ENCODE data around the gene GAMT. TPM values are rescaled to one million over a fixed set of nuclear protein-coding genes. Genes with fewer than 3 reads are reported as not detected.

GAMT gene
- total and polyA plus RNA-seq, 2 donors (not counting 3 experiments of a cell fraction or from before 2014, with no cell fraction given): 22.1 to 36.9 TPM

DNA sequence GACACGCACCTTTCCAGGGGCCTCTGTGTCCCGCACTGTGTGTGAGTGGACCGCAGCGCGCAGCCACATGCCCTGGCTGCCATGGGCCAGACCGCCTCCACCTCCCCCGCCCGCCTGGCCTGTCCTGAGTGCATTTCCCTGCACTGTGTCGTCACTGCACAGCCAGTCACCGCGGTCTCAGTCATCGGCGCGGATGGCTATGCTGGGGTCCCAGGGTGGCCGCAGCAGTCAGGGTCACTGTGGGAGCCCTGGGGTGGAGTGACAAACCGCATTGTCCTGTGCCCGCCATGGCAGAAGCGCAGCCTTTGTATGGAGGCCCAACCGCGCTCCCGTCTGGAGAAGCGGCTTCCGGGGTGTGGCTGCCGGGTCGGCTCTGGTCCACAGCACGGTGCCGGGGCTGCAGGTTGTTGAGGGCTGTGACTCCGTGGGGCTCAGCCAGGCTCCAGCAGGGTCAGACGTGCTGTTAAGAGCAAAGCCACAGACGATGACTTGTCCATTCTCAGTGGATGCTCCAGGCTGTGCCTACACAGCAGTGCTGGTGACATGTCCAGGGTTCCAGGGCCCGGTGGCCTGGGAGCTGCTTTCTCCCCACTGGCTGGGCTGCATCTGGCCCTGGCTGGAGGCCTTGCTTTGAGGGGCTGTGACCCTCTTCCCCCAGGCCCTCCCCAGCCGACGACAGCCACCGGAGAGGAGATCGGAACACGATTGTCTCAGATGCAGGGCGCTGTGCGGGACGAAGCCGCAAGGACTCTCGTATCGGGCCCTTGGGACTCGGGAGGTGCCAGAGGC lies 24.0 kb downstream of the GAMT start:
- intact Hi-C loops (cut with micrococcal nuclease): no loop called here
- no peak overlapping the region for H2AFZ ChIP-seq (ENCODE audit: low read depth, low read length)

More for the DNA sequence above, 24.0 kb downstream of the GAMT start:
- Histone ChIP-seq H3K4me2 (ENCODE audit: insufficient read depth, low read length) (no peak overlapping the region), H3K9ac (replicated peaks; ENCODE audit: extremely low read depth, insufficient read depth, low read length) (no peak overlapping the region), H3K36me3 (ENCODE audit: control insufficient read depth in 2 of 2, extremely low read depth in 1 of 2, insufficient read depth in 2 of 2, low read length in 2 of 2) (peaks cover 0 to 21% of the 10 kb centered on the region in 2 experiments), H3K27ac (ENCODE audit: insufficient read depth, low read depth, low read length) (no peak overlapping the region), H3K9me1 (replicated peaks; ENCODE audit: control insufficient read depth, extremely low read depth, insufficient read depth, low read length) (no peaks in the 10 kb centered on the region), H3K4me1 (ENCODE audit: control insufficient read depth, extremely low read depth, insufficient read depth, low read length) (no peaks in the 10 kb centered on the region), H4K20me1 (replicated peaks; ENCODE audit: control insufficient read depth, extremely low read depth, insufficient read depth, low read length) (no peaks in the 10 kb centered on the region), H3K27me3 (ENCODE audit: control insufficient read depth in 2 of 2, insufficient read depth in 2 of 2, low read length in 2 of 2) (no peaks in the 10 kb centered on the region), H3K79me2 (ENCODE audit: control insufficient read depth, insufficient read depth, low read length) (no peaks in the 10 kb centered on the region), H3K9me3 (replicated peaks; ENCODE audit: control insufficient read depth, insufficient read depth, low read length) (no peaks in the 10 kb centered on the region), H3K4me3 (replicated peaks in 1 of 3; ENCODE audit: insufficient read depth in 1 of 3, low read depth in 1 of 3, low read length in 3 of 3) (no peak overlapping the region)
- no TSS peak for BruUV-seq (replicated peaks)
- FAIRE-seq (no peak), DNase-seq (ENCODE audit: low read depth, low spot score) (no peak)
- POLR2A ChIA-PET: no interaction called here
- dilution Hi-C loops (cut with MboI; ENCODE audit: extremely low pct_ligation_motif_present, low sequenced_read_pairs): no loop called here
- CTCF ChIA-PET: no interaction called here
- TF ChIP-seq EZH2 (IDR thresholded peaks at IDR 0.05; ENCODE audit: borderline replicate concordance, low read depth, low read length, severe bottlenecking) (no peak), FOS (IDR thresholded peaks at IDR 0.05; ENCODE audit: borderline replicate concordance, insufficient read depth, low read length) (no peak), GATA2 (IDR thresholded peaks at IDR 0.05; ENCODE audit: insufficient read depth, insufficient read length, low read depth, low read length) (no peak), JUN (IDR thresholded peaks at IDR 0.05; ENCODE audit: borderline replicate concordance, insufficient read depth, insufficient read length, low read depth) (no peak), POLR2AphosphoS5 (IDR thresholded peaks at IDR 0.05; ENCODE audit: insufficient read depth, low read depth, low read length) (no peak), CTCF (IDR thresholded peaks at IDR 0.05; ENCODE audit: extremely low read depth in 1 of 2, insufficient read depth in 1 of 2, low read depth in 1 of 2, low read length in 2 of 2) (no peak), MAX (IDR thresholded peaks at IDR 0.05; ENCODE audit: insufficient read depth, insufficient read length) (no peak), POLR2A (IDR thresholded peaks at IDR 0.05; ENCODE audit: low read depth, low read length) (no peak), MYC (IDR thresholded peaks at IDR 0.05; ENCODE audit: low read depth, low read length) (no peak)
